ENCODE measurements around the gene TNFRSF8.

TNFRSF8 gene

GRCh38 chr1:12152113-12152891 lies 89.2 kb downstream of the TNFRSF8 start:
- DNase-seq (ENCODE audit: insufficient read length, low spot score) (no peak), FAIRE-seq (no peak)

GRCh38 chr1:12153181-12153785 lies 90.2 kb downstream of the TNFRSF8 start:
- FAIRE-seq (no peak), DNase-seq (ENCODE audit: insufficient read length, low spot score) (peak; percentile 53)

GRCh38 chr1:12155328-12155727 lies 92.2 kb downstream of the TNFRSF8 start:
- FAIRE-seq (no peak), DNase-seq (ENCODE audit: insufficient read length, low spot score) (no peak)

- DNase-seq (ENCODE audit: insufficient read length, low spot score) (no peak), FAIRE-seq (no peak)
Measured at GRCh38 chr1:12157366-12158231, 94.5 kb downstream of the TNFRSF8 start.

GRCh38 chr1:12158357-12159092 lies 95.4 kb downstream of the TNFRSF8 start:
- FAIRE-seq (no peak), DNase-seq (ENCODE audit: insufficient read length, low spot score) (no peak)

DNA sequence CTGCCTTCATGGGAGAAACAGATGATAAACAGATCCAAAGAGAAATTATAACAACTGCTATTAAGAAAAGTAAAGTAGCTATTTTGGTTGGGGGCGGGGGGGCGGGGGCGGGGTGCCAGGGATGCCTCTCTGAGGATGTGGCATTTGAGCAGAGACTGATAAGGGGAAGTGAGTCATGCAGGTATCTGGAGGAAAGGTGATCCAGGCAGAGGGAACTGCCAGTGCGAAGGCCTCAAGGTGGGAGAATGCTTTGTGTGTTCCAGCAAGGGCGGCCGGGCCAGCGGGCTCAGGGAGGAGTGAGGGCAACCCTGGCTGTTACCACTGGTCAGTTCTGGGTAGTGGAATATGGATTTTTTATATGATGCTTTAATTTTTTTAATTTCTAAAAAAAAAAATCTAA lies 96.7 kb downstream of the TNFRSF8 start:
- FAIRE-seq (no peak), DNase-seq (ENCODE audit: insufficient read length, low spot score) (no peak)

- no peak for FAIRE-seq
- no peak for DNase-seq (ENCODE audit: insufficient read length, low spot score)
Measured at GRCh38 chr1:12161324-12161661, 98.2 kb downstream of the TNFRSF8 start.

GRCh38 chr1:12161662-12162458 lies 98.8 kb downstream of the TNFRSF8 start:
- DNase-seq (ENCODE audit: insufficient read length, low spot score), result peak; percentile 81

GRCh38 chr1:12162459-12163137 lies 99.5 kb downstream of the TNFRSF8 start:
- DNase-seq (ENCODE audit: insufficient read length, low spot score) (no peak), FAIRE-seq (no peak)

More at GRCh38 chr1:12161662-12162458, 98.8 kb downstream of the TNFRSF8 start:
- peak; percentile 74 for FAIRE-seq

- DNase-seq (ENCODE audit: insufficient read length, low spot score), result no peak
- FAIRE-seq, result no peak
Measured at GRCh38 chr1:12163210-12163609, 100.1 kb downstream of the TNFRSF8 start.

DNA sequence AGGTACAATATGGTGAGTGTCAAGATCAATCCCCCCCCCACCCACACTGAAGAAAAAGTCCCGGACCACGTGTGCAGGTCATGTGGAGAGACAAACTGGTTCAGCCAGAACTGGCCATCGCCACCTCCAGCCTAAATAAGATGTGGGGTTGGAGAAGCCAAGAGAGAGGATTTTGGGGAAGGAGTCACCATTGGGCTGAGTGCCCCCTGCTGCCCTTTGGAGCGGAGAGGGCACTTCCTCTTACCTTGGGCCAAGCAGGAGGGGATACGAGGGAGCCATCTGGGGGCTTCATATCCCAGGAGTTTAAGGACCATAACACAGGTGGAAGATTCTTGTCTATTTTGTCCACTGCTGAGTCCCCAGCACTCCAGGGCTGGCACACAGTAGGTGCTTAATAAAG lies 101.1 kb downstream of the TNFRSF8 start:
- no peak for FAIRE-seq
- DNase-seq (ENCODE audit: insufficient read length, low spot score), result no peak

GRCh38 chr1:12165342-12165741 lies 102.2 kb downstream of the TNFRSF8 start:
- DNase-seq (ENCODE audit: insufficient read length, low spot score) (no peak), FAIRE-seq (no peak)

- no peak for FAIRE-seq
- DNase-seq (ENCODE audit: insufficient read length, low spot score), result no peak
Measured at GRCh38 chr1:12166834-12167492, 103.9 kb downstream of the TNFRSF8 start, which contains the start of gene TNFRSF1B. TNFRSF1B (plus strand) TSS chr1:12166991; CDS start chr1:12167092, 101 bp downstream.

DNA sequence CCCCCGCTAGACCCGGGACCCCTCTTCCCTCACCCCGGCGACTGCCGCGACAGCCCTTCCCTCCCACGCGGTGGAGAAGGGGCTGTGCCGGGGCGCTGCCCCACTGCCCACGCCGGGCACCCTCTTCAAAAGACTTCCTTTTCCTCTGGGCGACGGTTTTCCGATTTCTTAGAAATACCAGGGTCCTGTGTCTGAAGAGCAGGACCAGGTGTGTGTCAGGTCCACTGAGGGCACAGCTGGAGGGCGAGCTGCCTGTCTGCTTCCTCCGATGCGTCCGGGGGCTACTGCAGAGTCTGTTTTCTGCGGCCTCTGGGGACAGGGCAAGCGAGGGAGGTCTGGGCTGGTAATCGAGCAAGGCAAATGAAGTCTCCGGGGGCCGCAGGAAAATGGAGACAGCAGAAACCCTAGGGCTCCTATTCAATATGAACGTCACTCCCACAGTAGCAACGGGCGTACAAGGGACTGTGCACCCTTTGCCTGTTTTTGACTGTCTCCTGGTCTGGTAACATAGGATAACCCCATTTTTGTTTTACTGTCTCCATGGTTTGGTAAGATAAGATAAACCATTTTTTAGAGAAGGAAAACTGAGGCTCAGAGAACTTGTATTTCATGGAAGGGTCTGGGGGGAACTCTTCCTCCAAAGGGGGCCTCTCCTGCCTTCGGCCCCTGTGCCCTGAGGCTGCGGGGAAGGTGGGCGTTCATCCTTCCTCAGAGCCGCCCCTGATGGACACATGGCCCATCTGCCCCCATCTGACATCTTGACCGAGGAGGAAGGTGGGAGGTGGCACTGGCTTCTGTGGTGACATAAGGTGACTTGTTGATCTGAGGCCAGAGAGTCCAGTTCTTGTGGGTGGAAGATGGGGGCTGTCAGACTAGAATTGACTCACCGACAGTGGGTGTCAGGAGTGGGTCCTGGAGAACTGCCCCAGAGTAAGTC lies 104.7 kb downstream of the TNFRSF8 start:
- DNase-seq (ENCODE audit: insufficient read length, low spot score) (no peak), FAIRE-seq (no peak)

GRCh38 chr1:12168451-12169160 lies 105.5 kb downstream of the TNFRSF8 start:
- FAIRE-seq, result no peak

DNA sequence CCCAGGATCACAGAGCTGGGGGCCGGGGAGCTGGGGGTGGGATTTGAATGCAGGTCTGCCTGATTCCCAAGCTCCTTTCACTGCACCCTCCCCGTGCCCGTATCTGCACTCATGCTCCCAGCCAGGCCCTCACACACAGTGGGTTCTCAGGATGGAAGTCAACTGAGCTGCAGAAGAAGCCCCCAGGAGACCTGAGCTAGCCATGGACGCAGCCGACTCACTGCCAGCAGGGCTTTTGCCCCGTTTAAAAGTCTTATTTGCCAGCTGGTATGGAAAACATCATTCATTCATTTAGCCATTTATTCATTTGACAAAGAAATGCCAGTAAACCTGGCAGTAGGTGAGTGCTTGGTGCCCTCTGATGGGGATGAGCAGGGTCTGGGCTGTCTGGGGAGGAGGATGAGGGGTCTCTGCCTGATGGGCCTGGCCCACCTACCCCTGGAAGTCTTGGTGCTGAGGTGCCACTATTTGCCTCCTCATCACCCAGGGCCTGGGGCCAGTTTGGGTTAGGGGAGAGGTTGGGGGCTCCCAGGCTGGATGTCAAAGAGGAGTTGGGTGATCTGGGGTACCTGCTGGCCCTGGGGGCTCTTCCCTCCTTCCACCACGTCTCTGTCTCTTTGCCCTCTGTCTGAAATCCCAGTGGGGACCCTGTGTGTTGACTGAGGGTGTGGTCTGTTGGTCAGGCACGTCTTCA lies 106.5 kb downstream of the TNFRSF8 start:
- no peak for DNase-seq (ENCODE audit: insufficient read length, low spot score)
- no peak for FAIRE-seq

More at GRCh38 chr1:12168451-12169160, 105.5 kb downstream of the TNFRSF8 start:
- no peak for DNase-seq (ENCODE audit: insufficient read length, low spot score)
